ENCODE data around the gene MRAP2.
A peak's percentile ranks its signal among the peaks of the same experiment; 100 is the strongest.

The MRAP2 gene

GRCh38 chr6:84033523-84034451 lies at the start of gene MRAP2:
Gene MRAP2 (plus strand): TSS chr6:84033772. CDS start chr6:84055319, 21,547 bp downstream.
- peak; percentile 72 for DNase-seq (ENCODE audit: low spot score)

GRCh38 chr6:83984411-83984810 lies 49.2 kb upstream of the MRAP2 start:
- DNase-seq (ENCODE audit: low spot score) = no peak

GRCh38 chr6:83985308-83985713 lies 48.3 kb upstream of the MRAP2 start:
- no peak for DNase-seq (ENCODE audit: low spot score)

GRCh38 chr6:83985715-83986114 lies 47.9 kb upstream of the MRAP2 start:
- DNase-seq (ENCODE audit: low spot score) = no peak

- no peak for DNase-seq (ENCODE audit: low spot score)
Measured at GRCh38 chr6:83998021-83998584, 35.5 kb upstream of the MRAP2 start.

GRCh38 chr6:84001119-84001518 lies 32.5 kb upstream of the MRAP2 start:
- no peak for DNase-seq (ENCODE audit: low spot score)

GRCh38 chr6:84002226-84002625 lies 31.3 kb upstream of the MRAP2 start:
- no peak for DNase-seq (ENCODE audit: low spot score)

- DNase-seq (ENCODE audit: low spot score) = no peak
Measured at GRCh38 chr6:84003131-84003530, 30.4 kb upstream of the MRAP2 start.

- DNase-seq (ENCODE audit: low spot score) = no peak
Measured at GRCh38 chr6:84003654-84004053, 29.9 kb upstream of the MRAP2 start.

- no peak for DNase-seq (ENCODE audit: low spot score)
Measured at GRCh38 chr6:84007871-84008270, 25.7 kb upstream of the MRAP2 start.

- no peak for DNase-seq (ENCODE audit: low spot score)
Measured at GRCh38 chr6:84013354-84013753, 20.2 kb upstream of the MRAP2 start.

- DNase-seq (ENCODE audit: low spot score) = no peak
Measured at GRCh38 chr6:84013931-84014330, 19.6 kb upstream of the MRAP2 start.

GRCh38 chr6:84016029-84016428 lies 17.5 kb upstream of the MRAP2 start:
- no peak for DNase-seq (ENCODE audit: low spot score)

GRCh38 chr6:84017709-84018452 lies 15.7 kb upstream of the MRAP2 start:
- no peak for DNase-seq (ENCODE audit: low spot score)

- no peak for DNase-seq (ENCODE audit: low spot score)
Measured at GRCh38 chr6:84018453-84019061, 15.0 kb upstream of the MRAP2 start.

- DNase-seq (ENCODE audit: low spot score) = no peak
Measured at GRCh38 chr6:84019141-84019841, 14.3 kb upstream of the MRAP2 start.

GRCh38 chr6:84019842-84020211 lies 13.7 kb upstream of the MRAP2 start:
- DNase-seq (ENCODE audit: low spot score) = no peak

- no peak for DNase-seq (ENCODE audit: low spot score)
Measured at GRCh38 chr6:84021625-84022024, 11.9 kb upstream of the MRAP2 start.

- DNase-seq (ENCODE audit: low spot score) = no peak
Measured at GRCh38 chr6:84026721-84027164, 6.8 kb upstream of the MRAP2 start.

- no peak for DNase-seq (ENCODE audit: low spot score)
Measured at GRCh38 chr6:84027340-84028181, 6.0 kb upstream of the MRAP2 start.

GRCh38 chr6:84028350-84028749 lies 5.2 kb upstream of the MRAP2 start:
- no peak for DNase-seq (ENCODE audit: low spot score)

Data from iPS-NIHi11 (cell line).